Cortex of kidney (tissue), 1 donor: Measurements from ENCODE around the gene SUGP2.

Experiments
- DNase-seq: peaks from one replicate; lab custom pipeline; 2025; lab: John Stamatoyannopoulos, UW

Gene SUGP2

GRCh38 chr19:19033426-19034203 lies at the start of gene SUGP2, which contains the start of gene ARMC6:
SUGP2 (minus strand) TSS chr19:19033517; CDS start chr19:19031071, 2,446 bp downstream.
ARMC6 (plus strand) TSS chr19:19033603; CDS start chr19:19034210, 607 bp downstream.
- DNase-seq, result no peak

- DNase-seq, result no peak
Observed at GRCh38 chr19:19081642-19082151, 48.4 kb upstream of the SUGP2 start.

- no peak for DNase-seq
Observed at GRCh38 chr19:19079571-19079970, 46.3 kb upstream of the SUGP2 start.

GRCh38 chr19:19078801-19079200 lies 45.5 kb upstream of the SUGP2 start:
- no peak for DNase-seq

GRCh38 chr19:19077103-19077502 lies 43.8 kb upstream of the SUGP2 start:
- no peak for DNase-seq

- no peak for DNase-seq
Observed at GRCh38 chr19:19076476-19076875, 43.2 kb upstream of the SUGP2 start.

GRCh38 chr19:19075126-19075525 lies 41.8 kb upstream of the SUGP2 start:
- DNase-seq, result no peak

GRCh38 chr19:19074196-19074882 lies 41.0 kb upstream of the SUGP2 start:
- DNase-seq, result no peak

- no peak for DNase-seq
Observed at GRCh38 chr19:19071897-19072296, 38.6 kb upstream of the SUGP2 start.

GRCh38 chr19:19068659-19069654 lies 35.6 kb upstream of the SUGP2 start:
- no peak for DNase-seq

- DNase-seq, result no peak
Observed at GRCh38 chr19:19067276-19068072, 34.2 kb upstream of the SUGP2 start.

- no peak for DNase-seq
Observed at GRCh38 chr19:19064811-19065745, 31.8 kb upstream of the SUGP2 start.

- DNase-seq, result no peak
Observed at GRCh38 chr19:19064098-19064722, 30.9 kb upstream of the SUGP2 start.

- peak; percentile 89 for DNase-seq
Observed at GRCh38 chr19:19063183-19064097, 30.1 kb upstream of the SUGP2 start, which contains the start of gene SLC25A42. SLC25A42 (plus strand) TSS chr19:19063994; CDS start chr19:19096125, 32,131 bp downstream.

GRCh38 chr19:19062454-19063182 lies 29.3 kb upstream of the SUGP2 start:
- no peak for DNase-seq

GRCh38 chr19:19061506-19061905 lies 28.2 kb upstream of the SUGP2 start:
- DNase-seq, result no peak

- no peak for DNase-seq
Observed at GRCh38 chr19:19059837-19060611, 26.7 kb upstream of the SUGP2 start.
